Stimulated activated naive B cell treated with anti-CD40 and anti-IgM and Interleukin-4, amounts not matched to agents 10 μg/mL and 1 μg/mL and 100 μg/mL, for 72 hours (primary cell): ENCODE data around the gene STRA6.

ENCODE experiments used
- ATAC-seq, 2 donors: fragments of 150-1000 bp; cut with Tn5 transposase; replicated peaks; 2 replicates each; pipeline ENCODE4 v1.10.0; 2021; ENCODE audit warnings: moderate library complexity in 1 of 2
- DNase-seq: peaks from one replicate; pipeline ENCODE4 v3.0.0; 2021
- H3K27ac Mint-ChIP-seq: one replicate; pipeline ENCODE4 v1.8.0; 2022; ENCODE audit warnings: mild to moderate bottlenecking, mixed read lengths
- H3K27me3 Mint-ChIP-seq, 2 donors: one replicate each; pipeline ENCODE4 v1.8.0; 2022; ENCODE audit warnings: mixed read lengths in 2 of 2
- H3K36me3 Mint-ChIP-seq, 2 donors: one replicate each; pipeline ENCODE4 v1.8.0; 2022; ENCODE audit warnings: mixed read lengths in 2 of 2, mild to moderate bottlenecking in 1 of 2
- H3K4me1 Mint-ChIP-seq, 2 donors: one replicate each; pipeline ENCODE4 v1.8.0; 2022; ENCODE audit warnings: mixed read lengths in 2 of 2, mild to moderate bottlenecking in 1 of 2
- H3K4me3 Mint-ChIP-seq, 2 donors: one replicate each; pipeline ENCODE4 v1.8.0; 2022; ENCODE audit warnings: mild to moderate bottlenecking in 2 of 2, mixed read lengths in 2 of 2, moderate library complexity in 1 of 2
- H3K9me3 Mint-ChIP-seq, 2 donors: one replicate each; pipeline ENCODE4 v1.8.0; 2022; ENCODE audit warnings: mixed read lengths in 2 of 2, mild to moderate bottlenecking in 1 of 2

Gene STRA6

DNA sequence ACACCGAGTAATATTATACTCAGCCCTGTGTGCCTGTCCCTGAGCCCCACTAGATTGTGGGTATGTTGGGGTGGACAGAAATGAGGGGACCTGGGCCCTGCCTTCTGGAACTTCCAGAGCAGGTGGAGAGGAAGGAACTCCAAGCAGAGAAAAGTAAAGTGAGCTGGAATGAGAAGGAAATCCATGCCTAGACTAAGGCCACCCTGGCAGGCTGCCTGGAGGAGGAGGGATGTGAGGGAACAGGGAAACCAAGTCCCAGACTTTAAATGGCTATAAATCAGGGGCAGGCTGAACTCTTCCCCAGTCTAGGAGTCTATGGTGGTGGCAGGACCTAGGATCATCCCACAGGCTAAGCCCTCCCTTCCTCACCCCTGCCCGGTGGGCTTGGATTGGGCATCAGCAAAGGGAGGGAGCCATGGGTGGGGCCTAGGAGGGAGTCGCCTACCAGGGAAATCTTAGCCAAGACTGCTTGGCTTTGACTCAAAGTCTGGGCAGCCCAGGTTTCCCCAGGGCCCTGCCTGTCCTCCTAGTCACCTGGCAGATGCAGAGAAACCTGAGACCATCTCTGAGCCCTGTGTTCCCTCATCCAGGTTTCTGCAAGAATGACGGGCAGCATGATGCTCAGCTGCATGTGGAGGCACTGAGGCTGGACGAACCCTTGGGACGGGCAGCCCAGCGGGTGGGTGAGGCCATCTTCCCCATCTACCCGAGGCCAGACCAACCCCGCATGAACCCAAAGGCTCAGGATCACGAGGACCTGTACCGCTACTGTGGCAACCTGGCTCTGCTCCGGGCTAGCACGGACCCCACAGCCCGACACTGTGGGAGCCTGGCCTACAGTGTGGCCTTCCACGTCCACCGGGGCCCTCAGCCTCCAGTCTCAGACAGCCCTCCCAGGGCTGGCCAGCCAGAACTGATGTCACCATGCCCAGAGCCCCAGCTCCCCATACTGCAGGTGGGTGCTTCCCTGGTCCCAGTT lies 15.6 kb upstream of the STRA6 start:
- no peak for DNase-seq
- Mint-ChIP-seq H3K36me3 (peaks cover 0 to 1% of the 10 kb centered on the region in 2 donors), H3K4me1 (no peaks in the 10 kb centered on the region), H3K27ac (no peak overlapping the region), H3K9me3 (no peaks in the 10 kb centered on the region), H3K27me3 (peaks cover 42 to 46% of the 10 kb centered on the region in 2 donors), H3K4me3 (no peak overlapping the region)
- no peak for ATAC-seq

- ATAC-seq = no peak
- H3K36me3 Mint-ChIP-seq = peaks cover 0 to 1% of the 10 kb centered on the region in 2 donors
- no peaks in the 10 kb centered on the region for H3K4me1 Mint-ChIP-seq
- no peak for DNase-seq
- H3K27me3 Mint-ChIP-seq = peaks cover 36 to 38% of the 10 kb centered on the region in 2 donors
- no peak overlapping the region for H3K27ac Mint-ChIP-seq
- H3K4me3 Mint-ChIP-seq = no peak overlapping the region
- no peaks in the 10 kb centered on the region for H3K9me3 Mint-ChIP-seq
Measured at GRCh38 chr15:74216949-74217348, 14.4 kb upstream of the STRA6 start.

GRCh38 chr15:74215958-74216357 lies 13.4 kb upstream of the STRA6 start:
- H3K4me1 Mint-ChIP-seq = no peaks in the 10 kb centered on the region
- peaks cover 0 to 1% of the 10 kb centered on the region in 2 donors for H3K36me3 Mint-ChIP-seq
- no peaks in the 10 kb centered on the region for H3K9me3 Mint-ChIP-seq
- DNase-seq = no peak
- ATAC-seq = no peak
- H3K27me3 Mint-ChIP-seq = peaks cover 28 to 30% of the 10 kb centered on the region in 2 donors
- no peak overlapping the region for H3K4me3 Mint-ChIP-seq
- H3K27ac Mint-ChIP-seq = no peak overlapping the region

DNA sequence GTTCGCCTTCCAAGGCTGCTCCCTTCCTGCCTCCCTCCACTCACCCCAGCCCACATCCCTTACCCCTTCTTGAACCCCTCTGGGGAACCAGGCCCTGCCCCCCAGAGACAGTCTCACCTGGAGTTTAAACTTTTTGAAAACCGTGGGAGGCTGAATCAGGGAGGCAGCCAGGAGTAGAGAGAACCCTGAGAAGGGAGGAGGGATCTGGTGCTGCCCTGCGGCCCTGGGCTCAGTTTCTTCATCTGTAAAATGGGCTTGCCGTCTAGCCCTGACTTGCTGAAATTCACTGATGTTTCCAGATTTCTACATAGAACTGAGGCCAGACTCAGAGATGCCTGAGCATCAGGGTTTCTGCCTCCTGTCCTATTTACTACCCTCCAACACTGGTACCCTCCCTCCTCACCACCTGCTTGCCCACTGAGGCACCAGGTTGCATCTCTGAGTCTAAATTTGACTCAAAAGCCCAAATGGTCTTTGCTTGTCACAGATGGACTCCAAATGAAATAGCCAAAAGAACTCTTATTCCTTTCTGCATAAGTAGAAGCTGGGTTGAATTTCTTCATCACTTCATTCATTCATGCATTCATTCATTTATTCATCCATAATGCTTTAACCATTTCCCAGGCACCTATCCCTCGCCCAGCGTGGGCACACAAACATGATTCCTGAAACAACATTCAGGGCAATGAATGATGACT lies 11.9 kb upstream of the STRA6 start:
- no peak for ATAC-seq

DNA sequence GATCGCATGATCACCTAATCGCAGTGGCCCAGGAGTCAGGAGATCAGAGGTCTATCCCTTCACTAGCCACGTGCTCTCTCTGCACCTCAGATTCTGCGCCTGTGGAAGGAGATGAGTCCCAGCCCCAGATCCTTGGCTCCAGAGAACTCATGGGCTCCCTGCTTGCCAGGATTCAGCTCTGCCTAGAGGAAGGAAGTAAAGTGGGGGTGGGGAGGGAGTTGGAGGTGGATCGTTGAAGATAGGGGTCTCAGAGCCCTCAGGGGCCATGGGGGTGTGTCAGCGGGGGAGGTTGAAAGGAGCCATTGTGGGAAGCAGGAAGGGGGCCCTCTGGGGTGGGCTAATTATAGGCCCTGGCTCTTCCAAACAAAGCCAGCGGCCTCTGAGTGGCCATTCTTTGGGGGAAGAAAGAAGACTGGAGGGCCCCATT lies 11.3 kb upstream of the STRA6 start:
- H3K9me3 Mint-ChIP-seq = no peaks in the 10 kb centered on the region

More for the DNA sequence above, 11.9 kb upstream of the STRA6 start:
- no peaks in the 10 kb centered on the region for H3K4me1 Mint-ChIP-seq
- no peaks in the 10 kb centered on the region for H3K9me3 Mint-ChIP-seq
- no peak overlapping the region for H3K27ac Mint-ChIP-seq
- no peak for DNase-seq
- H3K27me3 Mint-ChIP-seq = peaks cover 16 to 27% of the 10 kb centered on the region in 2 donors
- peaks cover 0 to 1% of the 10 kb centered on the region in 2 donors for H3K36me3 Mint-ChIP-seq
- H3K4me3 Mint-ChIP-seq = no peak overlapping the region

GRCh38 chr15:74212494-74212893 lies 9.9 kb upstream of the STRA6 start:
- Mint-ChIP-seq H3K36me3 (peaks cover 0 to 1% of the 10 kb centered on the region in 2 donors), H3K4me1 (no peaks in the 10 kb centered on the region), H3K9me3 (no peaks in the 10 kb centered on the region), H3K27ac (no peak overlapping the region), H3K4me3 (no peak overlapping the region), H3K27me3 (peaks cover 16 to 35% of the 10 kb centered on the region in 2 donors)
- ATAC-seq (no peak), DNase-seq (no peak)

More for the DNA sequence above, 11.3 kb upstream of the STRA6 start:
- Mint-ChIP-seq H3K4me1 (no peaks in the 10 kb centered on the region), H3K4me3 (no peak overlapping the region), H3K27ac (no peak overlapping the region), H3K27me3 (peaks cover 13 to 29% of the 10 kb centered on the region in 2 donors), H3K36me3 (peaks cover 0 to 1% of the 10 kb centered on the region in 2 donors)
- DNase-seq (no peak), ATAC-seq (no peak)

- H3K4me3 Mint-ChIP-seq = no peak overlapping the region
- H3K4me1 Mint-ChIP-seq = no peaks in the 10 kb centered on the region
- no peaks in the 10 kb centered on the region for H3K9me3 Mint-ChIP-seq
- no peak overlapping the region for H3K27ac Mint-ChIP-seq
- peaks cover 16 to 32% of the 10 kb centered on the region in 2 donors for H3K27me3 Mint-ChIP-seq
- DNase-seq (no peak), ATAC-seq (no peak)
- peaks cover 0 to 1% of the 10 kb centered on the region in 2 donors for H3K36me3 Mint-ChIP-seq
Measured at GRCh38 chr15:74211656-74212055, 9.1 kb upstream of the STRA6 start.

DNA sequence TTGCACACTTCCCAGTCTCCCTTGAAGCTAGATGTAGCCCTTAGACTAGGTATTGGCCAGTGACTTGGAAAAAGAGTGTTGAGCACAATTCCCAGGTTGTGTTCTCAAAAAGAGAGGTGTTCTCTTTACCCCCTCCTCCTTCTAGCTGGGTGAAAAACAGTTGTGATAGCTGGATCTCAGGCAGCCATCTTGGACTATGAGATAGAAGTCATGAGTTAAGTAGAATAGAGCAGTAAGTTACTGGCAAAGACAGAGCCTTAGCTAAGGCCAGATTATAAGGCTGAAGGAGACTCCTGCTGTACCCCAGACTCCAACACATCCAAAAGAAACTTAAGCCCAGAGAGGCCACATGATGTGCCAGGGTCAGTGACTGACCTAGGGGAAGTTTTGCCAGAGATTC lies 8.1 kb upstream of the STRA6 start:
- Mint-ChIP-seq H3K4me1 (no peaks in the 10 kb centered on the region), H3K27ac (no peak overlapping the region), H3K36me3 (peaks cover 0 to 1% of the 10 kb centered on the region in 2 donors), H3K4me3 (no peak overlapping the region), H3K27me3 (peaks cover 22 to 32% of the 10 kb centered on the region in 2 donors), H3K9me3 (no peaks in the 10 kb centered on the region)
- ATAC-seq (no peak), DNase-seq (no peak)

GRCh38 chr15:74209997-74210671 lies 7.5 kb upstream of the STRA6 start:
- no peak overlapping the region for H3K27ac Mint-ChIP-seq
- no peak overlapping the region for H3K4me3 Mint-ChIP-seq
- ATAC-seq (no peak), DNase-seq (no peak)
- no peaks in the 10 kb centered on the region for H3K4me1 Mint-ChIP-seq
- H3K9me3 Mint-ChIP-seq = no peaks in the 10 kb centered on the region
- H3K36me3 Mint-ChIP-seq = peaks cover 0 to 1% of the 10 kb centered on the region in 2 donors
- peaks cover 22 to 28% of the 10 kb centered on the region in 2 donors for H3K27me3 Mint-ChIP-seq

GRCh38 chr15:74209560-74209958 lies 7.0 kb upstream of the STRA6 start:
- Mint-ChIP-seq H3K4me1 (no peaks in the 10 kb centered on the region), H3K9me3 (no peaks in the 10 kb centered on the region), H3K27me3 (peaks cover 18 to 28% of the 10 kb centered on the region in 2 donors), H3K4me3 (no peak overlapping the region), H3K36me3 (no peaks in the 10 kb centered on the region), H3K27ac (no peak overlapping the region)
- DNase-seq = no peak
- no peak for ATAC-seq

- no peaks in the 10 kb centered on the region for H3K9me3 Mint-ChIP-seq
- H3K27ac Mint-ChIP-seq = no peak overlapping the region
- no peak for ATAC-seq
Measured at GRCh38 chr15:74208901-74209559, 6.4 kb upstream of the STRA6 start.

GRCh38 chr15:74208496-74208895 lies 5.9 kb upstream of the STRA6 start:
- no peaks in the 10 kb centered on the region for H3K9me3 Mint-ChIP-seq
- no peaks in the 10 kb centered on the region for H3K36me3 Mint-ChIP-seq
- ATAC-seq = no peak
- no peaks in the 10 kb centered on the region for H3K4me1 Mint-ChIP-seq
- H3K27me3 Mint-ChIP-seq = peaks cover 18 to 31% of the 10 kb centered on the region in 2 donors
- H3K27ac Mint-ChIP-seq = no peak overlapping the region
- DNase-seq = no peak
- no peak overlapping the region for H3K4me3 Mint-ChIP-seq

More at GRCh38 chr15:74208901-74209559, 6.4 kb upstream of the STRA6 start:
- H3K4me1 Mint-ChIP-seq = no peaks in the 10 kb centered on the region
- H3K27me3 Mint-ChIP-seq = peaks cover 18 to 28% of the 10 kb centered on the region in 2 donors
- H3K36me3 Mint-ChIP-seq = no peaks in the 10 kb centered on the region
- no peak for DNase-seq
- H3K4me3 Mint-ChIP-seq = no peak overlapping the region

DNA sequence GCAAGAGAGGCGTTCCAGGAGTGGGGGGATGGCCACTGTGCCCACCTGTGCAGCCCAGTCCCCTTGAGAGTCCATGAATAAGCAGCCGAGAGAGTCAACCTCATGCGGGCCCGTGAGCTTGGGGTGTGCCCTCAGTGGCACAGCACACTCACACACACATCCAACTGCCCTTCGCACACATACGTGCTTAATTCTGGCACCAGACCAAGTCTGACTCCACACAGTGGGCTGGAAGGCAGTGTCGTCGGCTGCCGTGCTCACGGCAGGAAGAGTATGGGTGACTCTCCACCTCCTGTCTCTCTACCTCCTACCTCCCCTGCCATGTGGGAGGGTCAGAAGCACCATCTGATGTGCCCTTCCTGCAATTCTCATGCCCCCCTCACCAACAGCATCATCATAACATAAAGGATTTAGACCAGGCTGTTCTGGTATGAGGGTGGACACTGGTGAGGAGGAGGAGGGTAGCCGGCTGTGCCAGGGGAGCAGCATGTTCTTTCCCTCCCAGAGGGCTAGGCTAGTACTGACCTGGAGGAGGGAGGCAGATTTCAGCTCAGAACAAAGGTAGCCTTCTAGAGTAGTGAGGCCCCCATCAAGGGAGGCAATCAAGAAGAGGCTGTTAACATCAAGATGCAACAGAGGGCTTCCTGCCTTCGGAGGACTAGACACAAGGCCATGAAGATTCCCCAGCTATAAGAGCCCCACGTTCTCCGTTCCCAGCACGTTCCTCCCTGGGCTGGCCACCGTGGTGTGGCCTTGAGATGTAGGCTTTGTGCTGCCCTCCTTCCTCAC lies 5.3 kb upstream of the STRA6 start:
- Mint-ChIP-seq H3K9me3 (no peaks in the 10 kb centered on the region), H3K27ac (no peak overlapping the region), H3K36me3 (no peaks in the 10 kb centered on the region), H3K4me3 (no peak overlapping the region), H3K4me1 (no peaks in the 10 kb centered on the region), H3K27me3 (peaks cover 18 to 38% of the 10 kb centered on the region in 2 donors)
- ATAC-seq = no peak
- no peak for DNase-seq
